H4 (cell line): ENCODE results near the gene MYO6. TPM values are rescaled to one million over a fixed set of nuclear protein-coding genes. Genes with fewer than 3 reads are reported as not detected.
"Not testable (repeated sequence)": the region's sequence is repeated elsewhere in the genome, so short reads cannot be mapped to it uniquely, and the experiment has no call there.

Source experiments
- DNase-seq: peaks from one replicate; pipeline ENCODE4 v3.0.0-alpha.2; 2015; ENCODE audit warnings: low spot score
- total RNA-seq: library from RNA; depleted of rRNA; stranded (reverse); fragments of >200 nt; shearing (Covaris generic); gene quantifications from 2 replicates; pipeline ENCODE4 v1.2.3, GENCODE V29; 2014; rRNA removed

The MYO6 gene
- total RNA-seq, result 2.2 and 2.9 TPM in 2 replicates

DNA sequence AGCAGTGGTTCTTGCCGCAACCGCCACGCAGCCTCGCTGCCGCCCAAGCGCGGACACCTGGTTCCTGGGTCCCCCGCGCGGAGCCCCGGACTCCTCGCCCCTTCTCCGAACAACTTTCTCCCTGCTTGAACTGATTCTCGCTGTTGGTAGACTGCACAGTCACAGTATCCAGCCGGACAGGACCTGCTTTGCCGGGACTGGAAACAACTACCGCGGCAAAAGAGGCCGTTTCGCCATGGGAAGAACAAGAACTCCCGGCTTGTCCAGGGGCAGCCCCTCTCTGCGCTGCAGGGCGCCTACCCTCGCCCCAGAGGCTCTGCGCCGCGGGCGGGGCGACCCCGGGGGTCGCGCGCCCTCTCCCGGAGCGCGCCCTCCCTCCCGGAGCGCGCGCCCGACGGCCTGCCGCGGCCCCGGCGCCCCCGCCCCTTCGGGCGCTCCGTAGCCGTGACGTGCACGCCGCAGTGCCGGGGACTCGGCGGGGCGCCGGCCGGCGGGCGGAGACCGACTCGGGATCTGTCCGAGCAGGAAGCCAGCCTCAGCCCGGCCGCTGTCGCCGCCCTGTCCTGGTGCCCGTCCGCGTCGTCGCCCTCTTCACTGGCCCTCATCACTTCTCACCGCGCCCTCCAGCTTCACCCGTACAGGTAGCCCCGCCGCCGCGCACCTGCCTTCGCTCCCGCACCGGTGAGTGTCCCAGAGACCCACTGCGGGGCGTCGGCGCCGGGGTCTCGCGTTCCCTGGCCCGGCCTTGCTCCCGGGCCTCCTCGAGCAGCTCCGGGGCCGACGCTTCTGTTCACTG lies at the start of gene MYO6:
Gene MYO6, plus strand, starts transcription at position 497 of the 796 bp plus-strand sequence. CDS start 68,309 bp downstream, outside the sequence.
- no peak for DNase-seq

DNA sequence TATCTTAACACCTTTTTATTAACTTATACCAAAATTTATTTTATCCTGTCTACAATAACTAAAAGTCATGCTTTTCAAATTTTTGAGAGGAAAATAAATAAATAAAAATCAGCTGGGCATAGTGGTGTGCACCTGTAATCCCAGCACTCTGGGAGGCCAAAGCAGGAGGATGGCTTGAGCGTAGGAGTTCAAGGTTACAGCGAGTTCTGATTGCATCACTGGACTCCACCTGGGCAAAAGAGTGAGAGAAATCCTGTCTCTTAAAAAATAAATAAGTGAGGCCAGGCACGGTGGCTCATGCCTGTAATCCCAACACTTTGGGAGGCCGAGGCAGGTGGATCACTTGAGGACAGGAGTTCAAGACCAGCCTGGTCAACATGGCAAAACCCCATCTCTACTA lies 40.7 kb upstream of the MYO6 start:
- DNase-seq, result not testable (repeated sequence)

DNA sequence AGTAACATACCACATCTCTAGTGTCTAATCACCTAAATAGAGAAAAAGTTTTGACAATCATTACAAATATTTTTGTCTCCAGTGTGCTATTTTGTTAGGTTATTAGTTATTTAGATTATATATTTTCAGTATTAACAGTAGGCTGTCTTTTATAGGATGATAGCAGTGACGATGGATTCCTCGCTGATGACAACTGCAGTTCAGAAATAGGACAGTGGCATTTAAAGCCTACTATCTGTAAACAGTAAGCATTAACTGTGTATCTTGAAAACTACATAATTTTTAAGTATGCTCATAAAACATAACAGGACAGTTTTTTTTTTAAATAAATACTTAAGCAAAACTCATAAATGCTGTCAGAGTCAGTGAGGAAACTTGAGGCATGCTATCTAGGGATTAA lies 37.9 kb upstream of the MYO6 start:
- no peak for DNase-seq

DNA sequence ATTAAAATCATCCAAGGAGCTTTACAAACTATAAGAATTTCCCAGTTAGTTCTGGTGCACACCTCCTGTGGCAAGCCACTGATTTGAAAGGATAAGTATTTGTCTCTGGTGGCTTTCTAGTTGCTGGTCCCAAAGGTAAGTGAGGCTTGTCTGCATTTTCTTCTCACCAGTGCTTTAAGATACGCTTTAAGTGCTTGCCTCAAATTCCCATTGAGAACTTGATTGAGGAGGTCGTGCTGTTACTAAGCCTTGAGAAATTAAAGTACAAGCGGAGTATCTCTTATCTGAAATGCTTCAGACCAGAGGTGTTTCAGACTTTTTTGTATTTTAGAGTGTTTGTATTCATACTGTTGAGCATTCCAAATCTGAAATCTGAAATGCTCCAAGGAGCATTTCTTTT lies 29.9 kb upstream of the MYO6 start:
- DNase-seq, result no peak

DNA sequence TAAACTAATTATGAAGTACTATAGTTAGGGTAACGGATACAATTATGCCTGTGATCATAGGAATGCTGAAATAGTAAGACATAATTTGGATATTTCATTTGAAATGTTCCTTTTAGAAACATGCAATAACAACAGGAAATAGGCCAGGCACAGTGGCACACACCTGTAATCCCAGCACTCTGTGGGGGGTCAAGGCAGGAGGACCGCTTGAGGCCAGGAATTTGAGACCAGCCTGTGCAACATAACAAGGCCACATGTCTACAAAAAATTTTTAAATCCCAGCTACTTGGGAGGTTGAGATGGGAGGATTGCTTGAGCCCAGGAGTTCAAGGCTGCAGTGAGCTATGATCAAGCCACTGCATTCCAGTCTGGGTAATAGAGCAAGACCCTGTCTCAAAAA lies 25.7 kb upstream of the MYO6 start:
- DNase-seq, result no peak

DNA sequence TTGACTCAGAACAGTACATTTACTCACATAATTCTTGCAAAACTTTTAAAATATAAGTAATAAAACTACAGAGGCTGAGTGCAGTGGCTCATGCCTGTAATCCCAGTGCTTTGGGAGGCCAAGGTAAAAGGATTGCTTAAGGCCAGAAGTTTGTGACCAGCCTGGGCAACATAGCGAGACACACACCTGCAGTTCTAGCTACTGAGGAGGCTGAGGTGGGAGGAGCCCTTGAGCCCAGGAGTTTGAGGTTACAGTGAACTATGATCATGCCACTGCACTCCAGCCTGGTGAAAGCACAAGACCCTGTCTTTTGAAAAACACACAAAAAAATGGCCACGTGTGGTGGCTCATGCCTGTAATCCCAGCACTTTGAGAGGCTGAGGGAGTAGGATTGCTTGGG lies 21.8 kb upstream of the MYO6 start:
- DNase-seq, result no peak

DNA sequence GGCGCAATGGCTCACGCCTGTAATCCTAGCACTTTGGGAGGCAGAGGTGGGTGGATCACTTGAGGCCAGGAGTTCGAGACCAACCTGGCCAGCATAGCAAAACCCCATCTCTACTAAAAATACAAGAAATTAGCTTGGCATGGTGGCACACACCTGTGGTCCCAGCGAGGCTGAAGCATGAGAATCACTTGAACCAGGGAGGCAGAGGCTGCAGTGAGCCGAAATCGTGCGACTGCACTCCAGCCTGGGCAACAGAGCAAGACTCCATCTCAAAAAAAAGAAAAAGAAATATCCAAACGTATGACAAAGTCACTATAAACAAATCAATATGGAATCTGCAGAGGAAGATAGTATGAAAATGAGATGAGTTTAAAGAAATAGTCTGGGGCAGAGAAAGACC lies 18.0 kb upstream of the MYO6 start:
- not testable (repeated sequence) for DNase-seq

DNA sequence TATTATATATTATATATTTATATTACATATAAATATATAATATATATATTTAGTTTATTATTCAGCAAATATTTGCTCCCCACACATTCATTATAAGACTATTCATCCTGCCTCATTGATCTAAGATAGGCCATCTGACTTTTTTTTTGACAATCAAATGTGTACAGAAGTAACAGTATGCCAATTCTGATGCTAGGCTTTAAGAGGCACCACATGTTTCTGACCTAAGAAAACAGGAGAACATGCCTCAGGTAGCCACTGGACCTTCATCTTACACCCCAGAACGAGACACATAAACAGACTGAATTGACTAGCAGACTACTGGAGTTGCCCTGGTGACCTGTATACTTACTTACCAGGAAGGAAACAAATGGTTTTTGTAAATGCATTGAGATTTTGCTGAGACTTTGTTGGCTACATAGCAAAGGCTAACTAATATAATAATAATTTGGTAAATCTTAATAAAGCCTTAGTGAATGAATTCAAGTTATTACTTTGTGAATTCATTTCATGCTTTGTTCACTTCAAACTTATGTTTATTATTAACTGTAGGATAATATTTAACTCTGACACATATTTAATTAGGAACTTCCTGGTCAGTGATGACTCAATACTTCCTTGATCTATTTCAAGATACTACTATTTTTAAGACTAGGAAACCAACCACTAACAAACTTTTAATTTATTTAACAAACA lies 13.4 kb upstream of the MYO6 start:
- no peak for DNase-seq

DNA sequence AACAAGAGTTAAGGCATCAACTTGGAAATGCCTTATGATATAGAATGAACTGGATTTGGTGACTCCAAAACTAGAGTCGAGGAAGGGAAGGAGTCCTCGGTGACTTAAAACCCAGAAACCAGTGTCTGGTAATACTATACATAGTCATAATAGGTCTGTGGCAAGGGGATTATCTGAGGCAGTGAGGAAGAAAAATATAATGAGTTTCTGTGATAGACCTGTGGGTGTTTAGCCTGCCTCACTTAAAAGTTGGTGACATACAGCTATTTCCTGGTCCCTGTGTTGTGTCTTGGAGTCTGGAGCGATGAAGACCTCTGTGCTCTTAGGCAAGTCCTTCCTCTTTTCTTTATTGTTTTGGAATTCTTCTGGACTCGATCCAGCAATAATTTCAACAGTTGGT lies 5.1 kb upstream of the MYO6 start:
- DNase-seq, result no peak

DNA sequence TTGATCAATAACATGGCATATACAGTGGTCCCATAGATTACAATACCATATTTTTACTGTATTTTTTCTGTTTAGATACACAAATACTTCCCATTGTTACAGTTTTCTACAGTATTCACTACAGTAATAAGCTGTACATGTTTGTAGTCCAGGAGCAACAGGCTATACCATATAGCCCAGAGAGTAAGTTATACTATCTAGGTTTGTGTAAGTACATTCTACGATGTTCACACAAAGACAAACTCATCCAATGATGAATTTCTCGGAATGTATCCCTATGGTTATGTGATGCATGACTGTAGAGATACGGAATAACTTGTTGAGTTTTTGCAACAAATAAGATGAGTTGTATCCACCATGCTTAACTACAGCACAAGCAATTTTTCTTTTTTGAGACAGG lies 3.6 kb upstream of the MYO6 start:
- no peak for DNase-seq

DNA sequence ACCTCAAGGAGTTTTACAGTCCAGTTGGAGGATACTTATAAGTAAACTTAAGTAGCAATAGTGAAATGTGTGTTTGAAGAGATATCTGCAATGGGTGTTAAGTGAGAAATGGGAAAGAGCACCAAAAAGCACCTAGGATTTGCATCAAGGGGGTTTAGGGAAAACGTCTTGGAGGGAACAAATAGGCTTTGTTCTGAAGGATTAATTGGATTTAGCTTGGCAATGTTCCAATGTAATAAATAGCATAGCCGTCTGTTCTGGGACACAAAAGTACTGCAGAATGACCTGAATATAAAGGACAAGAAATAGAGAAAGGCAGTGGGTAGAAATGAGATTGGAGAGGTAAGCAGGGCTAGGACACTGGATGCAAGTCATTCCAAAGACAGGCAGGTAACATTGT lies 2.8 kb upstream of the MYO6 start:
- DNase-seq, result no peak

DNA sequence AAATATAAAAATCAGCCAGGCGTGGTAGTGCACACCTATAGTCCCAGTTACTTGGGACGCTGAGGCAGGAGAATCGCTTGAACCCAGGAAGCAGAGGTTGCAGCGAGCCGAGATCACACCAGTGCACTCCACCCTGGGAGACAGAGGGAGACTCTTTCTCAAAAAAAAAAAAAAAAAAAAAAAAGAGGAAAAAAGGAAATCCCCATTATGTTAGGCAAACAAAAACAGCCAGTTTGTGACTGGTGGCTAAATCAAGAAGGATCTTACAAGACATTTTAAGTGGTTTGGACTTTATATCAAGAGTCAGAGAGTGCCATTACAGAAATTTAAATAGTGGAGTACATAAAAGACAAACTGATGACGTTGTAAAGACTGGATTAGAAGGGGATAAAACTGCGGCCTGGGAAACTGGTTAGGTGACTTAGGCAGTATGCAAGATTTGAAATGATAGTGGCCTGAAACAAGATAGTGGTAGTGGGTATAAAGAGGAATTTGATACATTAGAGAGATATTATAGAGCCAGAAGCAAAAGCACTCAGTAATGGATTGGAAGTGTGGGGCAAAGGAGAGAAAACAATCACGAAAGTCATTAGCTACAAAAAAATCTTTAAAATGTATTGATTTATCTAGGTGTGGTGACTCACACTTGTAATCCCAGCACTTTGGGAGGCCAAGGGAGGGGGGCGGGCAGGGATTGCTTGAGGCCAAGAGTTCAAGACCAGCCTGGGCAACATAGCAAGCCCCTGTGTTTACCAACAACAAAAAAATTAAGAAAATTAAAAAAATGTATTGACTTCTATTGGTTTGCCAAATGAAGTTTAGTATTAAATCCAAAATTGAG lies 1.7 kb upstream of the MYO6 start:
- no peak for DNase-seq

DNA sequence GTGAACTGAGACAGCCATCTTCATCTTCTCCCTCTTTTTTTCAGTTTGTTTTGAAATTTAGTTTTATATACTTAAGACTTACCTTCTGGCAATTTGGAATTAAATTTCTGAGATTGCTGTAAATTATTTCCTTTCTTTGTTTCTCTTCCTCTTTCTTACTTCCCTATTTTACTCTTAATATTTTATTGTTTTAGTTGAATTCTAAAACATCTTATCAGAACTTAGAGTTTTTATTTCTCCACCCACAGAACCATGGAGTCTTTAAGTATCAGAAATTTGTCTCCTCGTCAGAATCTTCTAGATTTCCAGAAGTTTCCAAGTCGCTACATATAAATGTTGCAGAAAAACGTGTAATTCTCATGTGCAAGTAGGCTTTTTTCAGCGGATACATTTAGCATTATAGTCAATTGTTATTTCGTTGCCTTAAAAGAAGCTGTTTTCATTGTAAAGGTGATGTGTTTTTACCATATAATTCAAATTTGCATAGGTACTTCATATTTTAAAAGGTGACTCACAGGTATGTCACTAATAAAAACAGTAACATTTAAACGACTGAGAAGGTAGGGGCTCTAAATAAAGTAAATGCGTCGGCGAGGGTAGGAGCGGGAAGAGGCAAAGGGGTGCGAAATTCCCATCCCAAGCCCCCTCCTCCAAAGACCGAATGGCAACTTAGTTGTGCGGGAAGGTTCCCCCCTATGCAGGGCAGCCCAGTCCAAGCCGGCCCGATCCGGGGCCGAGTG lies 866 bp upstream of the MYO6 start:
- DNase-seq, result no peak

DNA sequence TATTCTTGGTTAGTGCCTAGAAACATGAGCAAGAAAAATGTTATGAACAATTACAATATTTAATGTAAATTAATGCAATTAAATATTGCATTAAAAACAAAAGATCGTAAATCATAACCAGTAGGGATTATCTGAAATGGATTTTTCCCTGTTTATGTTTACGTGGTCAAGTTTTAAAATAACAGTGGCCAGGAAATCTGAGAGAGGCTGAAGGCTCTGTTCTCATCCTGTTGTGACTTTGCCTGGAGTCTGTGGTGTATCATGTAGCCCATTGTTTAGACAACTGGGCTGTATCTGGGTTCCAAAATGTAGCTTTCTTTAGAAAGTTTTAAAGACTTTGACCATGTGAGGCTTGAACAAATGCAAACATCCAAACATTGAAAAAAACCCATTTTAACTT lies 2.4 kb downstream of the MYO6 start:
- DNase-seq, result peak; percentile 91

DNA sequence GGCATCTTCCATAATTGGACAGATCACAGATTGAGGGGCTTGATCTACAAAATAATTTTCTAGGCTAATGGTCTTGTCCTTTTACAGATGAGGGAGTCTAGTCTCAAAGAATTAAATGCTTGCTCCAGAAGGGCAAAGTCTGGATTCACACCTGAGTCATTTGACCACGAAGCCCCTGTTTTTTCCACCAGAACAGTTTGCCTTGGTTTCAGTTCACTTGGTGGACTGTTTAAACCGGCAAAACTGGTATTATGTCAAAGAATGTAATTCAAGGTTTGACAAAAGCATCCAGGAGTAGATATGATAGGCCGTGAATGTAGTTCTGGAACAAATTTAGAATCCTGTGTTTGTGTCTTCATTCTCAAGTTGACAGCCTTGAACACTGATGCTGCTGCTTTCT lies 3.3 kb downstream of the MYO6 start:
- DNase-seq, result no peak

DNA sequence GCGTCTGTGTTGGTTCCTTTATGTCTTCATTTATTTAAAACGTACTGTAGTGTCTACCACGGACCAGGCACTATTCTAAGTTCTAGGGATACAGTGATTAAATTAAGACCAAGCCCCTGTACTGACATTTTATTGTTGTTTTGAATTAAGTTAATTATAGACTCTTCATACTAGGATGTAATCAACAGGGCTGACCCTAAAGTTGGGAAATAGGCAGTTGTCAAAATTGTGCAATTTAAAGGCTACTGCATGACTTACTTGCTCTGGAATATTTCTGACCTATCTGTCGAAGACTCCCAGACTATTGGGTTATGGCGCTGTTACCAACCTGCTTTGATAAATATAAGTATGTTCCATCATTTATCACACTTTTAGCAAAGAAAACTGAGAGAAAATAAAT lies 6.7 kb downstream of the MYO6 start:
- no peak for DNase-seq

DNA sequence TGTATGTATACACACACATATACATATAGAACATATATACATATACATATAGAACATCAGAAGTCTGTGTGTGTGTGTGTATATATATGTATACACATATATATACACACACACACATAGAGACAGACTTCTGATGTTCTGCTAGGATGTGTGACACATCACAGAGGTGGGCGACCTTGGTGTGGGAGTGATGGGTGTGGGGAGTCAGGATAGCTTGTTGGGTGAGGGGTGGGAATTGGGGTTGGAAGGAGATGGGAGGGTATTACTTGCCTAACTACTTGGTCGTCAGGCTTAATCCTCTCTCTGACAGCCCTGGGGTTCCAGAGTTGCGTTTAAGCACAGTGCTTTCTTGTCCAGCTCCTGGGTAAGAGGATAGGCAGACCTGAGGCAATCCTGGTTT lies 8.3 kb downstream of the MYO6 start:
- no peak for DNase-seq

DNA sequence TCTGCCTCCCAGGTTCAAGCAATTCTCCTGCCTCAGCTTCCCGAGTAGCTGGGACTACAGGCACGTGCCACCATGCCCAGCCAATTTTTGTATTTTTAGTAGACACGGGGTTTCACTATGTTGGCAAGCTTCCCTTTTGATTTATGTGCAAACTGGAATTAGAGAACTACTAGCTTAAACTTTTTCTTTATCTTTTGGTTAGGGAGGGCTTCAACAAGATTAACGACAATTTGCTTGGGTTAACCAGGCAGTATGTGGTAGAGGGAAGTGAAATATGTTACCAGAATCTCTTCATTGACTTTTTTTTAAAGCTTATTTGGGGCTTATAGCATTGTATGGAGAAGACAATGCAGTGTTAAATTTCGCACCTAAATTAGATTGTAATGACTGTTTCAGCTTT lies 9.0 kb downstream of the MYO6 start:
- no peak for DNase-seq

DNA sequence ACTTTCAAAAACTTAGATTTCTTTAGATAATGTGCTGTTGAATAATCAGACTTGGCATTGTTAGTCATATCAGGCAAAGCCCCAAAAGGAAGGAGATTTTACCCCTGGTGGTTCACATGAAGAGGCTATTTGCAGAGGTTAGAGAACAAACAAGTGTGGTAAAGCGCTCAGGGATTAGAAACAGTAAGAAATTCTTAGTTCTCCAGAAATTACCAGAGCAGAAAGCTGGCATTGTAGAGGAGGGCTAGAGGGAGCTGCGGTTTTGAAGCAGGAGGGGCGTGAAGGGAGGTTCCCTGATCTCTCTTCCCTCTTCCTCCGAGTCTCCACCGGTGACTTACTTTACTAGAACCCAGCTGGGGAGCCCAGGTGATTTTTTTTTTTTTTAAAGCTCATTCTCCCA lies 10.2 kb downstream of the MYO6 start:
- no peak for DNase-seq

DNA sequence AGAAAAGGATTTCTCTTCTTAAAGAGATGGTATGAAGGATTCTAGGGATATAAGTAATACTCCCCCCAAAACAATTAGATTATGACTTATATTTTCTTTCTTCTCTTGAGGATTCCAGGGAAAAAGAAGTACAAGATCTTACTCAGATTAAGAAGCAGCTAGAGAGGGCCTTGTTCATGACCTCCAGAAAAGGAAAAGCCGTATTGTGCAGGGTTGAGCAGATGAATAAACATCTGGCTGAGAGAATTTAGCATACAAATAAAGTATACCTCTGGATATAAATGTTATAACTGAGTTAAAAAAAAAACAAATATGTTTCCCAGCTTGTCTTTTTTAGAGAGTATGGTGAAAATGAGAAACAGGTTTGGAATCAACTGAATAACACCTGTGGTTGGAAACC lies 11.3 kb downstream of the MYO6 start:
- DNase-seq, result no peak

DNA sequence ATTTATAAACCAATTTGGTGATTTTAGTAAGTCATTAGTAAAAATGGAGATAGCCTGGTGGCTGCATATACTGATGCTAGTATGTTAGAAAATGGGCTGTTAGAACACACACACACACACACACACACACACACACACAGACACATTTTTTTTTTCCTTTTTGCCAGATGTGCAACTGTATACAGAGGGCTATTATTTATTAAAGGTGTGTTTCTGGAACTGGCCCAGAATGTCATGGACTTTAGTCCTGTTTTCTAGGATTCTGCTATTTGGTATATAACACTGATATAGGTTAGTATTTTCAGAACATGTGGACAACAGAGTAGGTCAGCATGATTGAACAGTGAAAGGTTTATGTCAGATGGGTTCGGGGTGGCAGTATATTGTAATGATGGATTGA lies 12.4 kb downstream of the MYO6 start:
- no peak for DNase-seq

DNA sequence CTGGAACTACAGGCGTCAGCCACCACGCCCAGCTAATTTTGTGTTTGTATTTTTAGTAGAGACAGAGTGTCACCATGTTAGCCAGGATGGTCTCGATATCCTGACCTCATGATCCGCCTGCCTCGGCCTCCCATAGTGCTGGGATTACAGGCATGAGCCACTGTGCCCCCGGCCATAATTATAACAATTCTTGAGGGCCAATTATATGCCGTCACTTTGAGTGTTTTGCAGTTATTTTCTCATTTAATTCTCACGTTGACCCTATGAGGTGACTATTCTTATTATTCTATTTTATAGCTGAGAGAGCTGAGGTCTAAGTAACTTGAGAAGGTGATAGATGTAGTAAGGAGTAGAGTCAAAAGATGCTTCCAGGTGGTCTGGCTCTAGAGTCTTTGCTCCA lies 13.0 kb downstream of the MYO6 start:
- no peak for DNase-seq
